Mucosa of gallbladder (tissue), 1 donor: ENCODE measurements around the gene ATAT1. TPM values are rescaled to one million over a fixed set of nuclear protein-coding genes. Genes with fewer than 3 reads are reported as not detected.
A peak's percentile ranks its signal among the peaks of the same experiment; 100 is the strongest.

ENCODE experiments used
- DNase-seq: peaks from one replicate; pipeline ENCODE4 v3.0.0-alpha.2; 2020; ENCODE audit warnings: low spot score
- total RNA-seq: library from RNA; stranded (reverse); gene quantifications from one replicate; pipeline ENCODE4 v1.2.1, GENCODE V29; 2021
- donor health status: DM: no; HTN: no; CAD: no.

Gene ATAT1
- total RNA-seq, 1 donor from 2014 or later: 23.5 TPM

DNA sequence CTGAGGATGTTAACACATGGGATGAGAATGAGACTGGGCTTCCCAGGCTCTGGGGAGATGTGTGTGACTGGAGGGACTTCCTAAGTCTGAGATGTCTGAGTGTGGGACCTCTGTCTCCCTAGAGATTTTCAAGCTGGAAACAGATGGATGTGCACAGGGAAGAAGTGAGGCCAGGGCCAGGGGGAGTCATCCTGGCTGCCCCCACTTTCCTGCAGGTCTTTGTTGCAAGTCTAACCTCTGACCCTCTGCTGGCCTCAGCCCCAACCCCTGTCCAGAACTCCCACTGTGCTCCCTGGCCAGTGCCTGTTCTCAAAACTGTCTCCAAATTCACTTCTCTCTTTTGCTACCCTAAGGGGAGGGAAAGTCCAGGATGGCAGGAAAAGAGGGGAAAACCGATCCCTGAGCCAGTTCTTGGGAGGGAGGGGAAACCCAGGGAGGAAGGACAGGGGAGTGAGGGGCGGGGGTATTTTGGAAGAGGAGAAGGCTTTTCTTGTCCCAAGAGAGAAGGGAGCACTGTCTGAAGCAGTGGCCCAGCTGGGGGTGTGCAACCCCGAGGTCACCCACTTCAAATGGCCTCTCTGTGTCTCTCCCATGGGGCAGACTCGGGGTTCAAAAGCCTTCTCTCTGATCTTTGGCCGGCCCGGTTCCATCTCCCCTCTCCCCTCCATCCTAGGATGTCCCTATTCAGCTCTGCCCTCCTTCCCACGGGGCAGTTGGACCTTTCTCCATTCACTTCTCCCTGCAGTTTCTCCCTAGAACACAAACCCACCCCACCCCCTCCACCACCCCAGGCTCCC is 56.7 kb downstream of the ATAT1 start:
- DNase-seq: no peak

DNA sequence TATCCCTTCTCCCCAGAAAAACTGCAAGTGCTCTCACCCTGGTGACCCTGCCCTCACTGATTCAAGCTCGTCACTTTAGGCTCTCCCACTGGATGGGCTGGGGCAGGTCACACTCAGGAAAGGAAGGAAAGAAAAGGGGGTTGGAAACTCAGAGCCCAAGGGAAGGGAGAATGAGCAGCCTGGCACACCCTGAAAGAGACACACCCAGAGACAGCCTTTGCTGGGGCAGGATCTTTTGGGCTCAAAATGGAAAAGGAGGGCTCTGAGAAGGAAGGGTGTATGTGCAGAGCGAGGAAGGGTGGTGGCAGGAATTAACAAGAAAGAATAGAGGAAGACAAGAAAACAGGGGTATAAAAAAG is 57.3 kb downstream of the ATAT1 start:
- DNase-seq: no peak

DNA sequence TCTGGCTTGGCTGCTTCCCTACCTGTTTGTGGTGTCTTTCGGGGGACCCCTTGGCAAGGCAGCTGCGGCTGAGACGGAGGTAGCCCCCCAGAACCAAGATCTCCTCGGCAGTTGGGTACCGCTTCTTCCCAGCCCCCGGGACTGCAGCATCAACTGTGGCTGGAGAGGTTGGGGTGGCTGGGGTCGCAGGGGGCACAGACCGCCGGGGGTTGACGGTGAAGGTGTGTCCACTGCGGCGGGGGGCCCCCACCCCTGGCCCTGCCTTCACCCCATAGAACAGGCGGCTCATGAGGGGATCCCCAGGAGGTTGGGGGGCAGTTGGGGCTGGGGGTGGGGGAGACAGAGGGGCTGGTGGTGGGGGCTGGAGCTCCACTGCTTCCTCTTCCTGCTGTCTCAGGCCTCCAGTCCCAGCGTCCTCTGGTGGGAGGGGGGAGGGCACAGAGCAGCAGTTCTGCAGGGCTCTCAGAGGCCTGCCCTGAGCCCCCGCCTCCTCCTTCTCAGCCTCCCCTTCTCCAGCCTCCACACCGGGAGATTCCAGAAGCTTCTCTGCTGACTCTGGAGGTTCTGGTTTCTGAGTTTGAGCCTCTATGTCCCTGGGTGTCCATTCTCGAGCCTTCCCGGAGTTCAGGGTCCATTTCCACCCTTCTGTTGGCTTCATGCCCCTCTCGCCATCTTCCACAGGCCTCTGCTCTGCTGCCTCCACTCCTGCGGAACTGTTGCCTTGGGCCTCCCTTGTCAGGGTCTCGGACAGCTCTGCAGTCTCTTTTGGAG is 57.9 kb downstream of the ATAT1 start:
- DNase-seq: peak; percentile 40

DNA sequence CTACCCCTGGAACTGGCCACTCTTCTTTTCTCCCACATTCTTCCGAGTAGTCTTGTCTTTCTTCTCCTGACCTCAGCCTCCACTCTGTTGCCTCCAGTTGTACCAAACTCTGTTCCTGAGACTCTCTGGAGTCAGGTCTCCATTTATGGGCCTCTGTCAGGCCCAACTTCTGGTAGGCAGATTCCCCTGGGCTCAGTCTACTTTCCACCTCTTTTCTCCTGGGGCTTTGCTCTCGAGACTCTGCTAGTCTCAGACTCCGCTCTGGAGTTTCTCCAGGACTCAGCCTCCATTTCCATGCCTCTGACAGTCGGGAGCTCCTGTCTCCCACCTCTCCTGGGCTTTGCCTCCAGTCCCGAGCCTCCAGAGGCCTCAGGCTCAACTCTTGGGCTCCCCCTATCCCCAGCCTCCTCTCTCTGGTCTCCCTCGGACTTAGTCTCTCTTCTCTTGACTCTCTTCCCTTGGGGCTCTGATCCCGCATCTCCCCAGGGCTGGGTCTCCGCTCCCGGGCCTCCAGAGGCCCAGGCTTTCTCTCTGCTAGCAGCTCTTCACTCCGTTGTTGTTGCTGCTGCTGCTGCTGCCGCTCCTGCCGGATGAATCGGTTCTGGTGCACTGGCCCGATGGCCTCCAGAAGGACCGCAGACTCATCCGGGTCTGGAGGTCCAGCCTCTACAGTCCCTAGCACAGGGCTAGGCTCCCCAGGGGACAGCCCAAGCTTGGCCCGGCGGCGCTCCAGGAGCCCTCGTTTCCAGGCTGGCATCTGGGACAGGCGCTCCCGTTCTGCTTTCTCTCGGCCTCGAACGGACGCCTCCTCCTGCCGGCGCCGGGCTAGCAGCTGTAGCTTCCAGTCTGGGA is 58.7 kb downstream of the ATAT1 start:
- DNase-seq: no peak

DNA sequence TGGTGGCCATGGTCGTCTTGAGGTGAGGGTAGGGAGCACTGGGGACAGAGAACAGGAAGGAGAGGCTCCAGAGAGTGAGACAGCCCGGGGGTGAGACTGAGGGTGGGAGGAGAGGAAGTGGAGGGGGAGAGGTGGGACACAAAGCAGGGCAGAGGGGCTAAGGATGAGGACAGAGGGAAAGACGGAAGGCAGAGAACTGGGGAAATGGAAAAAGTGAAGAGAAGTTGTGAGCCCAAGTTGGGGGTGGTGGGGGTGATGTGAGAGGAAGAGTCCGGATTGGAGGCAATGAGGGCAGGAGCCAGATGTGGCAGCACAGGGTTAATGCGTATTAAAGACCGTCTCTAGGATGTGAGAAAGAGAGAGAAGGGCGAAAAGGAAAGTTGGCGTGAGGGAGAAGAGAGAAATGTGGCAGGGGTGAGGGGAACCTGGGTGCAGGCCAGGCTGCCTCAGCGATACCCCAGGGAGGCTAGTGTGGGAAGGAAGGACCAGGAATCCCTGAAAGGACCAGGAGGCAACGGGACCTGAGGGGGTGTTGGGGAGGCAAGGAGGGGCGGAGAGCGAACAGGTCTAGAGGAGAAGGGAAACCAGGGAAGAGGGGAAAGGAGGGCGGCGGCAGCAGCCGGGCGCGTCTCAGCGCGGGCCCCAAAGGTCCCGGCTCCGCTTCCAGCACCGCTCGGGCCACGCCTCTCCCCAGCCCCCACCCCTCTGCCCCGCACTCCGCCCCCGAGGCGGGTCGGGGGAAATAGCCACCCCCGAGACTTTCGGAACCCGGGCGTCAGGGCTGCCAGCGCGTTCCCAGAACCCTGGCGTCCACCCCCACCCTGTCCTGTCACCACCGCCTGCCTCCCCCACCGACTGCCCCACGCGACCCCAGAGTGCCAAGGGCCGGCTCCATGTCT is 59.6 kb downstream of the ATAT1 start, which contains the start of gene PPP1R18:
TSS of gene PPP1R18 (minus strand) at position 637 of the 899 bp plus-strand sequence. CDS start at position 10, 627 bp downstream.
- peak; percentile 66 for DNase-seq

DNA sequence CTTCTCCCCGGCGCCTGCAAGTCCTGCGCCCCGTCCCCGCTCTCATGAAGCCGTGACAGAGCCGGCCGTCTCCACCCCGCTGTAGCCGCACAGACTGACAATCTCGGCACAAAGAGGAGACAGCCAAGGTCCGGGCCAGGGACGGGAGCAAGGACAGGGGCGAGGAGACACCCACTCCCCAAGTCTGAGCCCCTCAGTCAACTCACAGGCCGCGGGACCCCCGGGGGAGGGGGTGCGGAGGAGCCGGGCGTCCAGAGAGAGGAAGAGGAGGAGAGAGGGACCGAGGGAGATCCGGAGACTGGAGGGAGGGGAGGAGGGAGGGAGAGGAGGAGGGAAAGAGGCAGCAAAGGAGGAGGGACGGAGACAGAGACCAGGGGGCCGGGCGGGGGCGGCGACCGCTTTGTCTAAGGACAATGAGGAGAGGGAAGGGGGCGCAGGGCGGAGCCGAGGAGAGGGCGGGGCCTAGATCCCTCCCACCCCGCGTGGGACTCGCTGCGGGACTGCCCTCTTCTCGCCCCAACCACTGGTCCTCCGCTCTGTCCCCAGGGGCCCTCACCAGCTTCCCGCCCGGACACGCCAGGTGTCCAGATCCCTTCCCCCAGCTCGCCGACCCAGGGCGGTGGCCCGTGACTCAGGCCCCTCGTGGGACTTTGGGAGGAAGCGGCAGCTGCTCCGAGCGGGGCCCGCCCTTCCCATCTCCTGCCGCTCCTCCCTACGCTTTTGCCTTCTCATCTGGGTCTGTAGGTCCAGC is 60.4 kb downstream of the ATAT1 start:
- peak; percentile 86 for DNase-seq

DNA sequence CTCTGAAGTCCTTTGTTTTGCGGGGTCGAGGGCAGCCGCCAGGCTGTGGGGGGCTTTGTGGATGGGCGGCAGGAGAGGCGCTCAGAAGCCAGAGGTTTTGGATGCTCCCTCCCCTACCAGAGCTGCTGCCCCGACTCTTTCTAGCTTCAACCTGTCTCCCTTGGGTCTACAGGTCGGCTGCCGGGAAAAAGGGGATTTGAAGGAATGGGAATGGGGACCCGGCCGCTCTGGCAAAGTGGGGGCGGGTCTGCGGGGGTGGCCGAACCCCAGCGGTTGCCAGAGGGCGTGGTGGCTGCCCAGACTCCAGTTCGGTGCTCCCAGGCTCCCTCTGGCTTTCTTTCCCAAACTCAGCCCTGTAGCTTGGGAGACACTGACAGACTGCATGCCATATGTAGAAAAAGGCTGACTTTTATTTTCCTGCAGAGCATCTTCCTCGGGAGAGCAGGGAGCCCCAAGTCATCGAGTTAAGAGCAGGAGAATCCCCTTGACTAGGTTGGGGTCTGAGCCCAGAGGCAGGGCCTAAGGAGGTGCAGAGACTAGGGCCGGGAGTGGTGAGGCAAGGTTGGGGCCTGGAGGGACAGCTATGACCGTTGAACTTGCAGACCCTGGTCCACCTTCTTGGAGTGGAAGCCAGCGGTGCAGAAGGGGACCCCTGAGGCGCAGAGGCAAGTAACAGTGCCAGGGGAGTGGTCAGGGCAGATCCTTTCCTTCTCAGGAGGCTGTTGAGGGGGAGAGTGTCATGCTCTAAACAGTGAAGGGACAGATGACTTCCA is 61.2 kb downstream of the ATAT1 start:
- DNase-seq: no peak

DNA sequence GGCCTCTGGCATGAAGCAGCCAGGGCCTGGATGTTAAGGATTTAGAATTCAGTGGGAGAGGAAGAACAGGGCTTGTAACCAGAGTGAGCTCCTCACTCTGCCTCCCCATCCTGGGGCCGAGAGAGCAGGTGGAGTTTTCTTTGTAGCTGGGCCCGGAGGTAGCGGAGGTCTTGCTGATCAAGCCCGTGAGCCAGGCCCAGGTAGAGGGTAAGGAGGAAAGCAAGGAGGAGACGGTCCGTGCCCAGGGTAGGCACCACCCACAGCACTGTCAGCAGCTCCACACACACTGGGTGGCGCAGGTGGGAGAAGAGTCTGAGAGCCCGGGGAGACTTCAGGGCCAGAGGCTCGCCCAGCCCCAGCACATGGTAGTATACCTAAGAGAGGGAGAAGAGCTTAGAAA is 61.9 kb downstream of the ATAT1 start:
- no peak for DNase-seq

DNA sequence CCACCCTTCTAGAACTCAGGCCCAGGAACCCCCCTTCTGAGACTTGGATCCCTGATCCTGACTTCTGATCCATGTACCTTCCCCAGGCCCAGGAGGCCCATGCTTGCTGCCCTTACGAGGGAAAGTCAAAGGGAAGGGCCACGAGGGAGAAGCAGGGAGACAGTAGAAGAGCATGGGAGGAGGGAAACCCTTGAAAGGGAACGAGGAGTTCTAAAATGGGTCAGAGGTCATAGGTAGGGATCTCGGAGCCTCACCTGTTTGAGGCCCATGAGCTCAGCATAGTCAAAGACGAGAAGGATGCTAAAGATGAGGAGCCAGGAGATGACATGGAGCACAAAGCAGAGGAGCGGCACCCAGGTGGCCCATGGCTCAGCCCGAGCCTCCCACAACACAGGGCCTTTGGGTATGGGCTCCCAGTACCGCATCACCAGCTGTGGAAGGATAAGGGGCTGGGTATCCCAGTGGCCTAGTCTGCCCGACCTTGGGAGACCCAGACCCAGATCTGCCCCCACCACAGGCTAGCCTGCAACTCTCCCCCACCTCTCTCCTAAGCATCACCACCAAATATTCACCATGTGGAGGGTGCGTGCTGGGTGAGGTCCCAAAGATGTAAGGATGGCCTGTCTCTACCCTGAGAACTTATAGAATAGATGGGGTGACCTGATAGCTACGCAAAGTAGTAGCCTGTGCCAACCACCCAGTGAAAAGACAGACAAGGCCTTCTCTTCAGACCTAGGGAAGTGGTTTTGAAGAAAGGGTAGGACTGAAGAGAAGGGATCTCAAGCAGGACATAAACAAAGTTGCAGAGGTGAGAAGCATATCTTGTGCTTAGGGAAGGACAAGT is 62.6 kb downstream of the ATAT1 start:
- DNase-seq: no peak

DNA sequence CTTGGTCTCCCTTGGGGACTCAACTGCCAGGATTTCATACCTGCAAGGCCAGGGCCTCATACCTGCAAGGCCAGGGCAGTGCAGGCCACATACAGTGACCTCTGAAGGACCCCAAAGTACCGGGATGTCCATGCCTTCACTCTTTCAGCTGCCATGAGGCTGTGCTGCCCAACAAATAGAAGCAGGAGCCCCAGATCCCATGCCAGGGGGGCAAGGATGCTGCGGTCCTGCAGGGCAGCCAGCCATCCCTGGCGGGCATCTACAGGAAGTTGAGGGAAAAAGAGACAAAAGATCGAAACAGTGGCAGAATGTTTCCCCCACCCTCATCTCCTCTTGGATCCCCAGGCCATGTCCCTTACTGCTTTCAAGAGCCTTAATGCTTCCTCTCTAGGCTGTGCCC is 63.3 kb downstream of the ATAT1 start:
- no peak for DNase-seq

DNA sequence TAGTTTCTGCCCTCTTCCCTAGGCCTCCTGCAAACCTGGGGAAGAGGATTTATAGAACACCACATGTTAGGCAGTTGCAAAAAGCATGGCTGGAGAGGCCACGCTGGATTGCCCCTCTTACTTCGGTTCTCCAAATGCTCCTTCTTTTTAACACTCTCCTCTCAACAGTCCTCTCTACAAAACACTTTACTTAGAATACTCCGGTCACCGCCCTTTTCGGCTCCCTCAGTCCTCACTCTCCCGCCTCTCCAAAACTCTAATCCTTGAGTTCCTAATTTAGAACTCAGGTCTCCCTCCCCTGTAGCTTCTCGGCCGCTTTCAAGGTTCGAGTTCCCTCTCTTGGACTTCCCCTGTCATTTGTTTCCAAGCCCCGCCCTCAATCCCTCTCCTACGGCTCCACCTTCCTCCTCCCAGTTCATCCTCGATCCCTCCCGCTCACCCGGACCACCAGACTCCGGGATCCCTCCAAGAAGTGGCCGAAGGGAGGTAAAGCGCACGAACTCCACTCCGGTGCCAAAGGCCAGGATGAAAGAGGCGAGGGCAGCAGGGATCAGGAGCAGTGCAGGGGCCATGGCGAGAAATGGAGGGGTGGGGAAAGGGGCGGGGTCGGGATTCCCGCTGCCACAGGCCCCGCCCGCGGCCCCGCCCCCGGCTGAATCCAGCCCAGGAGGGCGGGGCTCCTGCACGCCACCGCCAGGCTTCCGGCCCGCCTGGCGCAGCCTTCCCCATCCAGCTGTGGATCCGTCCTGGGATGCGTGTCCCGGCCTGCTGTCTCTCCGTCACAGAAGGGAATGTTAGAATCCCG is 63.9 kb downstream of the ATAT1 start, which contains the start of gene NRM:
TSS of gene NRM (minus strand) at position 582 of the 805 bp plus-strand sequence. CDS start at position 572, 10 bp downstream.
- DNase-seq: peak; percentile 86

DNA sequence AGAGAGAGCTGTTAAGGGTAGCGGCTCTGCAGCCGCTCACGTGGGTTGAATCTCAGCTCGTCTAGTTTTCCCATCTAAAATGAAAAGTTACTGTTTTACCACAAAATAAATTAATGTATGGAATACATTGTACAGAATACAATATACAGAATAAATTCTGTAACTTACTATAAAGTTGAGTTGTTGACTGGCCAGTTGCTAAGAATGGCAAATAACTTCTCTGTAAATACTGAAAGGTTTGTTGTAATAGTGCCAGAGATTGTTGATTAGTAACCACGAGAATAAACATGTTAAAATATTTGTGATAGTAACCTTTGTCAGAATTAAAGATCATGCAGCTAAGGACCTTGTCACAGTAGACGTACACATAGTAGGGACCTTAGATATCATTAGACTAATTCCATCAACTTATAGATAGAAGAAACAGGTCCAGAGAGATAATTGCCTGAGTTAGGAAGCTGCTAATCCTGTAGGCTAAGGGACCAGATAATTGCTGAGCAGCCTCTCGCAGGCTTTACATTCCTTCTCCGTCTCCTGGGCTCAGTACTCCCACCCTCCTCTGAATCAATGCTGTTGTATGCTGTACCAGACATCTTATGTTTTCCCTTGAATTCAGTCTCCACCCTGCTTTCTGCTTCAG is 64.7 kb downstream of the ATAT1 start:
- DNase-seq: no peak

Other genes with a start within 250 kb of the ATAT1 start
- gene HLA-E, start 137.4 kb upstream of the ATAT1 start, total RNA-seq: 385 TPM
- gene GNL1, start 70.4 kb upstream of the ATAT1 start, total RNA-seq: 68.1 TPM
- 8.0 TPM for gene PRR3, start 69.6 kb upstream of the ATAT1 start, total RNA-seq
- gene ABCF1, start 55.4 kb upstream of the ATAT1 start, total RNA-seq: 48.7 TPM
- 95.6 TPM for gene PPP1R10, start 9.6 kb upstream of the ATAT1 start, total RNA-seq
- 45.2 TPM for gene MRPS18B, start 9.0 kb upstream of the ATAT1 start, total RNA-seq
- 30.3 TPM for gene C6orf136, start 20.3 kb downstream of the ATAT1 start, total RNA-seq
- gene DHX16, start 46.1 kb downstream of the ATAT1 start, total RNA-seq: 31.2 TPM
- gene PPP1R18, start 59.8 kb downstream of the ATAT1 start, total RNA-seq: 44.0 TPM
- gene NRM, start 64.1 kb downstream of the ATAT1 start, total RNA-seq: 7.7 TPM
- gene MDC1, start 90.4 kb downstream of the ATAT1 start, total RNA-seq: 33.4 TPM
- 277 TPM for gene TUBB, start 93.5 kb downstream of the ATAT1 start, total RNA-seq
- gene FLOT1, start 115.8 kb downstream of the ATAT1 start, total RNA-seq: 177 TPM
- gene IER3, start 117.7 kb downstream of the ATAT1 start, total RNA-seq: 61.7 TPM